Subcutaneous adipose tissue (tissue), 4 donors: ENCODE results near the gene OMD. TPM values are rescaled to one million over a fixed set of nuclear protein-coding genes. Genes with fewer than 3 reads are reported as not detected.

Experiments
- total RNA-seq, 4 donors: library from RNA; depleted of rRNA; stranded (reverse); fragments of >200 nt; gene quantifications; one replicate each; pipeline ENCODE4 v1.1.0, GENCODE V29; 2016
- TF ChIP-seq, protein P1 (sequence below): fragments of 450-650 bp; IDR thresholded peaks from one replicate; pipeline ENCODE4 v1.5.1; 2016; ENCODE audit warnings: low read depth, mild to moderate bottlenecking, control low read depth, antibody characterized with exemption, moderate library complexity

The OMD gene
- total RNA-seq, 4 donors from 2014 or later, result 5.1 to 35.0 (median 23.0) TPM

DNA sequence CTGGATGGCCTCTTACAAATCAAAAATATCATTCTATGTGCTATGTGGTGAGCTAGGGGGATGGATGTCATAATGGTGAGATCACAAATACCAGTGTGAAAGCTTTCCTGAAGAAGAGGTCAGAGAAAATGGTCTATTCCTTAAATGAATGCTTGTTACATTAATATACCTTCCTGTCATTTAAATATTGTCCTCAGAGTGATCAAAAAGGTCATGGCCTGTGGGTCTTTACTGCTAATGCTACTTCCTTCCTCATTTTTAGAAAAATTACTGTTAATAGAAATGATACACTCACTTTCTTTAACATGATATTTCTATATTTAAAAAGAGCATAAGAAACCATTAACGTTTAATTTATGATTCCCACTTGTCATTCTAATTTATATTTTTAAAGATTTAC is 9.7 kb downstream of the OMD start:
- TF ChIP-seq, protein P1, sequence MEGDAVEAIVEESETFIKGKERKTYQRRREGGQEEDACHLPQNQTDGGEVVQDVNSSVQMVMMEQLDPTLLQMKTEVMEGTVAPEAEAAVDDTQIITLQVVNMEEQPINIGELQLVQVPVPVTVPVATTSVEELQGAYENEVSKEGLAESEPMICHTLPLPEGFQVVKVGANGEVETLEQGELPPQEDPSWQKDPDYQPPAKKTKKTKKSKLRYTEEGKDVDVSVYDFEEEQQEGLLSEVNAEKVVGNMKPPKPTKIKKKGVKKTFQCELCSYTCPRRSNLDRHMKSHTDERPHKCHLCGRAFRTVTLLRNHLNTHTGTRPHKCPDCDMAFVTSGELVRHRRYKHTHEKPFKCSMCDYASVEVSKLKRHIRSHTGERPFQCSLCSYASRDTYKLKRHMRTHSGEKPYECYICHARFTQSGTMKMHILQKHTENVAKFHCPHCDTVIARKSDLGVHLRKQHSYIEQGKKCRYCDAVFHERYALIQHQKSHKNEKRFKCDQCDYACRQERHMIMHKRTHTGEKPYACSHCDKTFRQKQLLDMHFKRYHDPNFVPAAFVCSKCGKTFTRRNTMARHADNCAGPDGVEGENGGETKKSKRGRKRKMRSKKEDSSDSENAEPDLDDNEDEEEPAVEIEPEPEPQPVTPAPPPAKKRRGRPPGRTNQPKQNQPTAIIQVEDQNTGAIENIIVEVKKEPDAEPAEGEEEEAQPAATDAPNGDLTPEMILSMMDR, result no peak

DNA sequence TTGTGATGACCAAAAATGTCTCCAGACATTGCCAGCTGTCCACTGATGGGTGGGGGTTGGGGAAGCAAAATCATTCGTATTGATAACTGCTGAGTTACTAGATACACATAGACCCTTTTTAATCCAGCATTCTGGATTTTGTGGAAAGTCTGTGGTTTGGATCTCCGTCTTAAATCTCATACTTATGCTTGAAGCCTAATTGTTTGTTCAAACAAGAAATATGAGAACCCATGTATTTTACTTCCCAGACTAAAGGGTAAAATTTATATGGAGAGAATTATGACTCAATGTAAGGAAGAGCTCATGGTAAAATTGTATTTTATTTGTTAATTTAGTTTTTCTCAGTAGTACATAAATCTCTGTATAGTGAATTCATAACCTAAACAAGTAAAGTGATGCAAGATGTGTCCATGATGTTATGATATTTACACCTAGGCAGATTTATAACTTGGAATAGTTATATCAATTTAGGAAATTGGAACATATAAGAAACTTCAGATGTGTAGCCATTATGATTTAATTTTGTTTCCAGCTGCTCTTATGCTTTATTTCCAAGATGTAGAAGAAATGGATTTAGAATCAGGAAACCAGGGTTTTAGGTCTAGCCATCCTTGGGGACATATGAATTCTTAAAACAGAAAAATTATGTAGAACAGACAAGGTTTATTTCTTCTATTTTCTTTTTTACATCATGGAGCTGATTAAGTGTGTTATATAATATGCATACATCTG is 15.4 kb downstream of the OMD start:
- TF ChIP-seq, protein P1, result no peak

DNA sequence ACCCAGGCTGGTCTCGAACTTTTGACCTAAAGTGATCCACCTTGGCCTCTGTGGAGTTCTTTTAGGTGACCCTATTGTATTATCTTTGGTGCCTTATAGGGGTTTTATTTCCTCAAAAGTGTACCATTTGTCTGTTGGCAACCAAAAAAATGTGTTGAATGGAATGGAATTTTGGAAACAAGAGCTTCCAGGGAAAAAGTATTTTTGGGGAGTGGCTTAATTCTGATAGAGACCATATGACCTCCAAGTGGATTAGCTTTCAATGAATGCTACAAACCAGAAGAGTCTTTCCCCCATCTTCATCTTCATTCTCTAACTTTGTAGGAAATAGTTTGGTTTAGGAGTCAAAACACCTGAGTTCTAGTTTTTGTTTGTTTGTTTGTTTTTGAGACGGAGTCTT is 16.5 kb downstream of the OMD start:
- TF ChIP-seq, protein P1, result no peak

DNA sequence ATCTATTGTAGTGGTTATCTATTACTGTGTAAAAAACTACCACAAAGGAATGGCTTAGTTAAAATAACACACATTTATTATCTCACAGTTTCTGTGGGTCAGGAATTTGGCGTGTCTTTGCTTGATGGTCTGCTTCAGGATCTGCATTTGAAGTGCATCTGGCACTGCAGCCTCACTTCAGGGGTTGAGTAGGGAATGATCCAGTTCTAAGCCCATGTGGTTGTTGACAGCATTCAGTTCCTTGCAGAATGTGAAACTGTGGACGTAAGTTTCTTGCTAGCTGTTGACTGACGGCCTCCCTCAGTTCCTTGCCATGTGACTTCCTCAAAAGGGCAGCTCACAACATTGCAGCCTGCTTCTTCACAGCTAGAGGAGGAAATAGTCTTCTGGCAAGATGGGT is 17.8 kb downstream of the OMD start:
- TF ChIP-seq, protein P1, result no peak

DNA sequence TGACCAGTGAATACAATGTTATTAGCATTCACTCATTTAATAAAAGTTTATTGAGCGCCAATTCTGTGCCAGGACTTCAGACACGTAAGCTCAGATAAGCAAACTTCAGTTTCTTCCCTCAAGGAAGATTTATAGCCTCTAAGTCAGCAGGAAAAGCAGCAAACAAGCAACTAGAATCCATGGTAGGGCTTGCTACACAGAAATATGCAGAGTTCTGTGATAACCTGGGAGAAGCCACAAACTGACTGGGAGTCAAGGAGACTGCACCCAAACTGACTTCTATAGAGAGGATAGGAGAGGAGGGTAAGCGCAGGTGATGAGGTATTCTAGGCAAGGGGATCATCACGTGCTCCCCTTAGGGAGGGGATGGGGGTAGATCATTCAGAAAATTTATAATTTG is 18.5 kb downstream of the OMD start:
- TF ChIP-seq, protein P1, result no peak

DNA sequence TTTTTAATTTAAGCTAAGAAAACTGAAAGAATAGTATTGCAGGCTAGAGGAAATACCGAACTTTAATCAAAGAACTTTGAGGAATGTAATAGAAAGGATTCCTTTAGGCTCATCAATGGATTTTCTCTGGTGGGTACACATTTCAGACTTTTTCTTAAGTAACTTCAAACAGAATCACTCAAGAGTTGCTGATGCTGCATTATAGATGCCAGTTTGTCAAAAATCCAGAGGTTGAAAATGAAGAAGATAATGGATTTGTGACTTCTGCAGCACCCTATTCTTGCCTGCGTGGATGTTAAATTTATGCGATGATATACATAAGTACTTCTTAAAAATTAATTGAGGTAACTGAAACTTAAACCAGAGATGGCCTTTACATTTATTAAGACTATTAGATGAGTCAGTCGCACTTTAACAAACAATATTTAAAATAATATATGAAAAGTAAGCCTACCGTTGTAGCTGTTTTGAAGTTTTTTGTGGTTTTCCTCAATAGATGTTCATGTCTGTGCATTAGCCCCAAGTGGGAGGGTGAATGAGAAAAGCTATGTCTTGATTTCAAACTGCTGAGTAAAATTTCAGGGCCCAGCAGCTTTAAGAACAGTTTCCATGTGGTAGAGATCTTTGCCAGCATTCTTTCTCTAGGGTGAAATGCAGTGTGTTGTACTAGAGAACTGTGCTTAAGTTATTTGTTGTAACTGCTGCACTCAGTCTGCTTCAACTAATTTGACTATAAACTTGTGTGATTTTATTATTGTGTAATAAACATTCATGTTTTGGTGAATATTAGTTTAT is 20.0 kb downstream of the OMD start, which contains the start of gene OGN:
Gene OGN, minus strand, starts transcription at position 537 of the 795 bp plus-strand sequence. CDS start 1,171 bp downstream, outside the sequence.
- TF ChIP-seq, protein P1, result no peak
